Peyer's patch (tissue), 4 donors: ENCODE measurements around the gene CISH. TPM values are rescaled to one million over a fixed set of nuclear protein-coding genes. Genes with fewer than 3 reads are reported as not detected.

Source experiments
- DNase-seq, 3 donors: peaks; one replicate each; pipeline ENCODE4 v3.0.0-alpha.2; 2017 to 2019
- H3K27ac ChIP-seq, 4 donors: fragments of 200-600 bp; sonication (generic); one replicate each; pipeline ENCODE4 v1.5.1; 2016 to 2019
- H3K27me3 ChIP-seq, 2 donors: fragments of 200-600 bp; sonication (generic); one replicate each; pipeline ENCODE4 v1.5.1; 2019
- H3K36me3 ChIP-seq, 3 donors: fragments of 200-600 bp; sonication (generic); one replicate each; pipeline ENCODE4 v1.5.1; 2016 to 2019
- H3K4me1 ChIP-seq, 4 donors: fragments of 200-600 bp; sonication (generic); one replicate each; pipeline ENCODE4 v1.5.1; 2016 to 2019
- H3K4me3 ChIP-seq, 4 donors: fragments of 200-600 bp; sonication (generic); 1 replicate in 3 of 4; 2 replicates in 1 of 4; pipeline ENCODE4 v1.5.1; 2016 to 2019; ENCODE audit warnings: mild to moderate bottlenecking in 1 of 4
- H3K9me3 ChIP-seq, 4 donors: fragments of 200-600 bp; sonication (generic); one replicate each; pipeline ENCODE4 v1.5.1; 2016 to 2019; ENCODE audit warnings: mild to moderate bottlenecking in 1 of 4
- POLR2A ChIP-seq, 2 donors: fragments of 450-650 bp; IDR thresholded peaks; one replicate each; pipeline ENCODE4 v1.5.1; 2017; ENCODE audit warnings: antibody characterized with exemption in 2 of 2, mild to moderate bottlenecking in 2 of 2, moderate library complexity in 2 of 2
- total RNA-seq, 4 donors: library from RNA; depleted of rRNA; stranded (reverse); fragments of >200 nt; gene quantifications; one replicate each; pipeline ENCODE4 v1.1.0, GENCODE V29; 2016
- TF ChIP-seq, protein P1 (sequence below), 6 experiments: fragments of 450-650 bp in 4 of 6; fragments of 200-600 bp in 2 of 6; sonication (generic) in 1 of 6; IDR thresholded peaks; one replicate each; pipeline ENCODE4 v1.5.1; 2017 to 2019; ENCODE audit warnings: antibody characterized with exemption in 6 of 6, mild to moderate bottlenecking in 3 of 6, moderate library complexity in 1 of 6

The CISH gene
- total RNA-seq, 4 donors from 2014 or later = 9.7 to 13.5 (median 10.9) TPM

GRCh38 chr3:50567011-50567385 is 44.6 kb downstream of the CISH start:
- Histone ChIP-seq H3K4me3 (peak overlapping the region; percentile 33 to 75 (median 64)), H3K4me1 (peaks cover 0 to 26% (median 13%) of the 10 kb centered on the region in 4 donors), H3K36me3 (no peaks in the 10 kb centered on the region), H3K9me3 (no peaks in the 10 kb centered on the region), H3K27me3 (no peaks in the 10 kb centered on the region), H3K27ac (peak overlapping the region; percentile 3 to 88 (median 68))
- TF ChIP-seq POLR2A (IDR thresholded peaks at IDR 0.05) = no peak
- TF ChIP-seq, protein P1, sequence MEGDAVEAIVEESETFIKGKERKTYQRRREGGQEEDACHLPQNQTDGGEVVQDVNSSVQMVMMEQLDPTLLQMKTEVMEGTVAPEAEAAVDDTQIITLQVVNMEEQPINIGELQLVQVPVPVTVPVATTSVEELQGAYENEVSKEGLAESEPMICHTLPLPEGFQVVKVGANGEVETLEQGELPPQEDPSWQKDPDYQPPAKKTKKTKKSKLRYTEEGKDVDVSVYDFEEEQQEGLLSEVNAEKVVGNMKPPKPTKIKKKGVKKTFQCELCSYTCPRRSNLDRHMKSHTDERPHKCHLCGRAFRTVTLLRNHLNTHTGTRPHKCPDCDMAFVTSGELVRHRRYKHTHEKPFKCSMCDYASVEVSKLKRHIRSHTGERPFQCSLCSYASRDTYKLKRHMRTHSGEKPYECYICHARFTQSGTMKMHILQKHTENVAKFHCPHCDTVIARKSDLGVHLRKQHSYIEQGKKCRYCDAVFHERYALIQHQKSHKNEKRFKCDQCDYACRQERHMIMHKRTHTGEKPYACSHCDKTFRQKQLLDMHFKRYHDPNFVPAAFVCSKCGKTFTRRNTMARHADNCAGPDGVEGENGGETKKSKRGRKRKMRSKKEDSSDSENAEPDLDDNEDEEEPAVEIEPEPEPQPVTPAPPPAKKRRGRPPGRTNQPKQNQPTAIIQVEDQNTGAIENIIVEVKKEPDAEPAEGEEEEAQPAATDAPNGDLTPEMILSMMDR (IDR thresholded peaks at IDR 0.05) = no peak
- DNase-seq = no peak

DNA sequence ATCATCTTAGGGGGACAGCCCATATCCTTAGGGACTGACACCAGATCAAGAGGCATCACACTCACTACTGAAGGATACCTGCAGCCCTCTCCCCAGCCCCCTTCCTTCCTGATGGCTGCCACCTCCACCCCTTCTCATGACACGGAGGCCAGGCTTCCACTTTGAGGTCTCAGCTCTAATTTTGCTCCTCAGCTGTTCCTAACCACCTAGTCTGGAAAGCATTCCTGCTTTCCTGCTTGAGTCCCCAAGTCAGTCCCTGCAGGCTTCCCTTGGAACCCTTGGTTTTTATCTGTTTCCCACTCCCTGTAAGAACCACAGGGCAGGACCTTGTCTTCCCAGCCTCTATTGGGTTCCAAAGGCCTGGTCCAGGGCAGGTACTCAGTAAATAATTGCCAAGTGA is 47.3 kb downstream of the CISH start:
- peaks cover 0 to 13% (median 9%) of the 10 kb centered on the region in 4 donors for H3K4me1 ChIP-seq
- no peak for DNase-seq
- no peaks in the 10 kb centered on the region for H3K36me3 ChIP-seq
- no peak overlapping the region for H3K4me3 ChIP-seq
- no peaks in the 10 kb centered on the region for H3K27me3 ChIP-seq
- H3K27ac ChIP-seq = no peak overlapping the region
- TF ChIP-seq, protein P1 (IDR thresholded peaks at IDR 0.05) = no peak
- TF ChIP-seq POLR2A (IDR thresholded peaks at IDR 0.05) = no peak
- no peaks in the 10 kb centered on the region for H3K9me3 ChIP-seq

DNA sequence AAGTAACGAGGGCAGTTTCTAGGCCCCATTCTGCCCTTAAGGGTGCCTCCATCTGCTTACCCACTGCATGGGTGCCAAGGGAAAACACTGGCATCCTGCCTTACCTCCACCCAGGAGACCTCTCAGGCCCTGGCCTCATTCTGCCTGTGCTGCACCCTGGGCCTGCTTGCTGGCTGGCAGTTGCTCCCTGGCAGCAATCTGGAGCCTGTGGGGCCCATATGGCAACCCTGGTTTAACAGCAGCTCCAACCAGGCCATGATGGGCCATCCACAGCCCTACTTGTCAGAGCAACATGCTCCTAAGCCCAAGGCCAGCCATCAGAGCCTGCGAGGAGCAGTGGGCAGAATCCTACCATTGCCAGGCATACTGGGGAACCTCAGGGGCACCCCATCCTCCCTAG is 47.7 kb downstream of the CISH start:
- peaks cover 0 to 13% (median 9%) of the 10 kb centered on the region in 4 donors for H3K4me1 ChIP-seq
- no peak for DNase-seq
- no peak overlapping the region for H3K4me3 ChIP-seq
- no peaks in the 10 kb centered on the region for H3K36me3 ChIP-seq
- no peak overlapping the region for H3K27ac ChIP-seq
- no peaks in the 10 kb centered on the region for H3K9me3 ChIP-seq
- H3K27me3 ChIP-seq = no peaks in the 10 kb centered on the region
- no peak for TF ChIP-seq POLR2A (IDR thresholded peaks at IDR 0.05)
- TF ChIP-seq, protein P1 (IDR thresholded peaks at IDR 0.05) = no peak

- peaks cover 0 to 9% (median 5%) of the 10 kb centered on the region in 4 donors for H3K4me1 ChIP-seq
- TF ChIP-seq POLR2A (IDR thresholded peaks at IDR 0.05) = no peak
- TF ChIP-seq, protein P1 (IDR thresholded peaks at IDR 0.05) = no peak
- no peak overlapping the region for H3K4me3 ChIP-seq
- no peaks in the 10 kb centered on the region for H3K9me3 ChIP-seq
- no peak for DNase-seq
- H3K36me3 ChIP-seq = no peaks in the 10 kb centered on the region
- no peak overlapping the region for H3K27ac ChIP-seq
- H3K27me3 ChIP-seq = no peaks in the 10 kb centered on the region
These were observed 48.7 kb downstream of the CISH start for GRCh38 chr3:50562861-50563260.

GRCh38 chr3:50559702-50560101 is 51.9 kb downstream of the CISH start:
- H3K27ac ChIP-seq = no peak overlapping the region
- H3K27me3 ChIP-seq = no peaks in the 10 kb centered on the region
- no peak overlapping the region for H3K4me3 ChIP-seq
- H3K4me1 ChIP-seq = no peaks in the 10 kb centered on the region
- no peaks in the 10 kb centered on the region for H3K9me3 ChIP-seq
- no peaks in the 10 kb centered on the region for H3K36me3 ChIP-seq
- no peak for DNase-seq
- TF ChIP-seq, protein P1 (IDR thresholded peaks at IDR 0.05) = no peak

GRCh38 chr3:50557915-50558314 is 53.7 kb downstream of the CISH start:
- Histone ChIP-seq H3K4me1 (no peaks in the 10 kb centered on the region), H3K4me3 (no peak overlapping the region), H3K36me3 (no peaks in the 10 kb centered on the region), H3K9me3 (no peaks in the 10 kb centered on the region), H3K27ac (no peak overlapping the region), H3K27me3 (no peaks in the 10 kb centered on the region)
- DNase-seq = no peak
- TF ChIP-seq, protein P1 (IDR thresholded peaks at IDR 0.05) = no peak
- TF ChIP-seq POLR2A (IDR thresholded peaks at IDR 0.05) = no peak
